IMR-90 (cell line): ENCODE data around the gene ARF3. TPM values are rescaled to one million over a fixed set of nuclear protein-coding genes. Genes with fewer than 3 reads are reported as not detected.

Experiments used
- ELK1 ChIP-seq: fragments of 150-350 bp; IDR thresholded peaks from 2 replicates; pipeline ENCODE4 v1.6.1; 2016; ENCODE audit warnings: low read depth, mild to moderate bottlenecking, low read length, moderate library complexity, borderline replicate concordance
- MXI1 ChIP-seq: IDR thresholded peaks from 2 replicates; pipeline ENCODE4 v1.6.1; 2012; ENCODE audit warnings: low read depth, mild to moderate bottlenecking, low read length, moderate library complexity, borderline replicate concordance
- NFE2L2 ChIP-seq: fragments of 150-350 bp; IDR thresholded peaks from 2 replicates; pipeline ENCODE4 v1.6.1; 2016; ENCODE audit warnings: low read depth, mild to moderate bottlenecking, low read length
- polyA plus RNA-seq, 3 experiments: library from polyadenylated mRNA; depleted of rRNA; stranded (reverse); fragments of >200 nt; gene quantifications; 2 replicates each; pipeline ENCODE4 v1.2.3, GENCODE V29; 2012; ENCODE audit warnings: low replicate concordance in 1 of 3
- total RNA-seq: library from RNA; depleted of rRNA; stranded (reverse); fragments of >200 nt; gene quantifications from 2 replicates; pipeline ENCODE4 v1.2.3, GENCODE V29; 2012

The ARF3 gene
- total and polyA plus RNA-seq, 2 of the 4 experiments (the other 2 are of a cell fraction) = 97.7 to 198 TPM

- TF ChIP-seq ELK1 (no peak), MXI1 (peak; percentile 2; the same call in 1 of the 2 replicates), NFE2L2 (no peak)
Measured at GRCh38 chr12:48956279-48957140, 777 bp downstream of the ARF3 start (continued).
